Prostate gland (tissue), 2 donors: ENCODE data around the gene FAM53B. TPM values are rescaled to one million over a fixed set of nuclear protein-coding genes. Genes with fewer than 3 reads are reported as not detected.

ENCODE experiments used
- DNase-seq: peaks from one replicate; pipeline ENCODE4 v3.0.0-alpha.2; 2019; ENCODE audit warnings: low spot score
- H3K27ac ChIP-seq, 2 donors: fragments of 200-600 bp; sonication (generic); 2 replicates each; pipeline ENCODE4 v1.5.1; 2017 to 2019
- H3K27me3 ChIP-seq: fragments of 200-600 bp; sonication (generic); replicated peaks from 2 replicates; pipeline ENCODE4 v1.5.1; 2019; ENCODE audit not compliant: insufficient read depth
- H3K36me3 ChIP-seq, 2 donors: fragments of 200-600 bp; sonication (generic); 1 replicate in 1 of 2; 2 replicates in 1 of 2; pipeline versions ENCODE4 v1.5.1 to v1.8.1; 2017 to 2019
- H3K4me1 ChIP-seq: fragments of 200-600 bp; sonication (generic); replicated peaks from 2 replicates; pipeline ENCODE4 v1.5.1; 2019
- H3K4me3 ChIP-seq, 2 donors: fragments of 200-600 bp; sonication (generic); 2 replicates each; pipeline ENCODE4 v1.5.1; 2017 to 2019
- H3K9me3 ChIP-seq: fragments of 200-600 bp; sonication (generic); 2 replicates; pipeline ENCODE4 v1.5.1; 2017
- CTCF ChIP-seq, 4 experiments: fragments of 200-600 bp in 2 of 4; fragments of 450-650 bp in 2 of 4; sonication (generic) in 2 of 4; IDR thresholded peaks; 1 replicate in 3 of 4; 2 replicates in 1 of 4; pipeline ENCODE4 v1.5.1; 2016 to 2019; ENCODE audit warnings: antibody characterized with exemption in 4 of 4, mild to moderate bottlenecking in 2 of 4, moderate library complexity in 2 of 4
- POLR2A ChIP-seq: fragments of 450-650 bp; IDR thresholded peaks from one replicate; pipeline ENCODE4 v1.6.1; 2016; ENCODE audit warnings: antibody characterized with exemption, mild to moderate bottlenecking
- POLR2AphosphoS5 ChIP-seq: sonication (generic); formaldehyde crosslinking; IDR thresholded peaks from one replicate; pipeline ENCODE4 v1.6.1; 2017; ENCODE audit warnings: antibody characterized with exemption
- WGBS: methylation state at CpG from one replicate; pipeline ENCODE4 v1.1.5; 2018; 5-methylcytosine and 5-hydroxymethylcytosine counted together
- intact Hi-C: fragments of 100-400 bp; cut with DNase I; formaldehyde crosslinking; loops from one replicate; pipeline ENCODE4 v1.14.2; 2022
- total RNA-seq, 2 donors: library from RNA; depleted of rRNA; stranded (reverse); fragments of >200 nt; gene quantifications; one replicate each; pipeline ENCODE4 v1.1.0, GENCODE V29; 2016

The FAM53B gene
- total RNA-seq, 2 donors from 2014 or later = 28.9 to 101 TPM

- TF ChIP-seq POLR2AphosphoS5 (no peak), POLR2A (no peak), CTCF (IDR thresholded peaks at IDR 0.05) (no peak)
Observed at GRCh38 chr10:124601431-124602120, 142.6 kb downstream of the FAM53B start.

GRCh38 chr10:124601016-124601415 lies 143.2 kb downstream of the FAM53B start:
- no peak overlapping the region for H3K4me3 ChIP-seq
- intact Hi-C loops = no loop called here
- H3K9me3 ChIP-seq = no peaks in the 10 kb centered on the region
- H3K4me1 ChIP-seq = no peaks in the 10 kb centered on the region
- H3K27me3 ChIP-seq = no peaks in the 10 kb centered on the region
- WGBS = 96% methylated on average over 12 of the region's 12 CpGs
- TF ChIP-seq CTCF (IDR thresholded peaks at IDR 0.05) = no peak
- no peak for TF ChIP-seq POLR2A
- no peak for TF ChIP-seq POLR2AphosphoS5
- no peak for DNase-seq
- H3K27ac ChIP-seq = no peak overlapping the region
- no peaks in the 10 kb centered on the region for H3K36me3 ChIP-seq

More at GRCh38 chr10:124601431-124602120, 142.6 kb downstream of the FAM53B start:
- Histone ChIP-seq H3K27me3 (no peaks in the 10 kb centered on the region), H3K36me3 (no peaks in the 10 kb centered on the region), H3K9me3 (no peaks in the 10 kb centered on the region), H3K27ac (no peak overlapping the region), H3K4me1 (no peaks in the 10 kb centered on the region), H3K4me3 (no peak overlapping the region)
- WGBS = 92% methylated on average over 24 of the region's 29 CpGs
- DNase-seq = no peak
- intact Hi-C loops = no loop called here

GRCh38 chr10:124600051-124600880 lies 143.9 kb downstream of the FAM53B start:
- Histone ChIP-seq H3K9me3 (no peaks in the 10 kb centered on the region), H3K27me3 (no peaks in the 10 kb centered on the region), H3K36me3 (no peaks in the 10 kb centered on the region), H3K27ac (no peak overlapping the region), H3K4me3 (no peak overlapping the region), H3K4me1 (no peaks in the 10 kb centered on the region)
- TF ChIP-seq POLR2A (no peak), CTCF (IDR thresholded peaks at IDR 0.05) (no peak), POLR2AphosphoS5 (no peak)
- DNase-seq = no peak
- intact Hi-C loops = no loop called here
- WGBS = 84% methylated on average over 18 of the region's 18 CpGs

- intact Hi-C loops = no loop called here
- no peaks in the 10 kb centered on the region for H3K4me1 ChIP-seq
- no peak overlapping the region for H3K27ac ChIP-seq
- H3K27me3 ChIP-seq = no peaks in the 10 kb centered on the region
- no peak for TF ChIP-seq CTCF (IDR thresholded peaks at IDR 0.05)
- 59% methylated on average over 7 of the region's 7 CpGs for WGBS
- H3K4me3 ChIP-seq = no peak overlapping the region
- no peaks in the 10 kb centered on the region for H3K9me3 ChIP-seq
- H3K36me3 ChIP-seq = no peaks in the 10 kb centered on the region
- DNase-seq = no peak
Observed at GRCh38 chr10:124599588-124600050, 144.6 kb downstream of the FAM53B start.
